ENCODE results near the gene HOXA7. TPM values are rescaled to one million over a fixed set of nuclear protein-coding genes. Genes with fewer than 3 reads are reported as not detected.

Gene HOXA7
- total and polyA plus RNA-seq, 2 of the 8 experiments (the other 6 are each of a cell fraction or from before 2014, with no cell fraction given) = 0.03 TPM; not detected in 1

DNA sequence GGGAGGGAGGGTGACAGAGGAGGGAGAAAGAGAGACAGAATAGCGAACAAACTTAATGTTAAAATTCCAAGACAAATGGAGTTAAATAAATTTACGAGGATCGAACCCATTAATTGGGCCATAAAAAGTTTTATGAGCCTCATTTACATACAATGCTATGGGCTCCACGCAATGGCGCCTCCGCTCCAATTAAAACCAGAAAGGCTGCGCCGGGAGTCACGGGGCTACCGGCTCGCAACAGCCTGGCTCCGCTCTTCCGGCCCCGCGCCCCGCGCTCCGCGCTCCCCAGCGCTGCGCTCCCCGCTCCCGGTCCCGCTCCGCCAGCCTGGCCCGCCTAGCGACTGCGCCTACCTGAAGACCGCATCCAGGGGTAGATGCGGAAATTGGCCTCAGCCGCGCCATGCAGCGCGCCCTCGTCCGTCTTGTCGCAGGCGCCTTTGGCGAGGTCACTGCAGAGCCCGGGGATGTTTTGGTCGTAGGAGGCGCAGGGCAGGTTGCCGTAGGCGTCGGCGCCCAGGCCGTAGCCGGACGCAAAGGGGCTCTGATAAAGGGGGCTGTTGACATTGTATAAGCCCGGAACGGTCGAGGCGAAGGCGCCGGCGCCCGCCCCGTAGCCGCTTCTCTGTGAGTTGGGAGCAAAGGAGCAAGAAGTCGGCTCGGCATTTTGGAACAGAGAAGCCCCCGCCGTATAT is 513 bp downstream of the HOXA7 start (continued):
- TF ChIP-seq, protein P1, sequence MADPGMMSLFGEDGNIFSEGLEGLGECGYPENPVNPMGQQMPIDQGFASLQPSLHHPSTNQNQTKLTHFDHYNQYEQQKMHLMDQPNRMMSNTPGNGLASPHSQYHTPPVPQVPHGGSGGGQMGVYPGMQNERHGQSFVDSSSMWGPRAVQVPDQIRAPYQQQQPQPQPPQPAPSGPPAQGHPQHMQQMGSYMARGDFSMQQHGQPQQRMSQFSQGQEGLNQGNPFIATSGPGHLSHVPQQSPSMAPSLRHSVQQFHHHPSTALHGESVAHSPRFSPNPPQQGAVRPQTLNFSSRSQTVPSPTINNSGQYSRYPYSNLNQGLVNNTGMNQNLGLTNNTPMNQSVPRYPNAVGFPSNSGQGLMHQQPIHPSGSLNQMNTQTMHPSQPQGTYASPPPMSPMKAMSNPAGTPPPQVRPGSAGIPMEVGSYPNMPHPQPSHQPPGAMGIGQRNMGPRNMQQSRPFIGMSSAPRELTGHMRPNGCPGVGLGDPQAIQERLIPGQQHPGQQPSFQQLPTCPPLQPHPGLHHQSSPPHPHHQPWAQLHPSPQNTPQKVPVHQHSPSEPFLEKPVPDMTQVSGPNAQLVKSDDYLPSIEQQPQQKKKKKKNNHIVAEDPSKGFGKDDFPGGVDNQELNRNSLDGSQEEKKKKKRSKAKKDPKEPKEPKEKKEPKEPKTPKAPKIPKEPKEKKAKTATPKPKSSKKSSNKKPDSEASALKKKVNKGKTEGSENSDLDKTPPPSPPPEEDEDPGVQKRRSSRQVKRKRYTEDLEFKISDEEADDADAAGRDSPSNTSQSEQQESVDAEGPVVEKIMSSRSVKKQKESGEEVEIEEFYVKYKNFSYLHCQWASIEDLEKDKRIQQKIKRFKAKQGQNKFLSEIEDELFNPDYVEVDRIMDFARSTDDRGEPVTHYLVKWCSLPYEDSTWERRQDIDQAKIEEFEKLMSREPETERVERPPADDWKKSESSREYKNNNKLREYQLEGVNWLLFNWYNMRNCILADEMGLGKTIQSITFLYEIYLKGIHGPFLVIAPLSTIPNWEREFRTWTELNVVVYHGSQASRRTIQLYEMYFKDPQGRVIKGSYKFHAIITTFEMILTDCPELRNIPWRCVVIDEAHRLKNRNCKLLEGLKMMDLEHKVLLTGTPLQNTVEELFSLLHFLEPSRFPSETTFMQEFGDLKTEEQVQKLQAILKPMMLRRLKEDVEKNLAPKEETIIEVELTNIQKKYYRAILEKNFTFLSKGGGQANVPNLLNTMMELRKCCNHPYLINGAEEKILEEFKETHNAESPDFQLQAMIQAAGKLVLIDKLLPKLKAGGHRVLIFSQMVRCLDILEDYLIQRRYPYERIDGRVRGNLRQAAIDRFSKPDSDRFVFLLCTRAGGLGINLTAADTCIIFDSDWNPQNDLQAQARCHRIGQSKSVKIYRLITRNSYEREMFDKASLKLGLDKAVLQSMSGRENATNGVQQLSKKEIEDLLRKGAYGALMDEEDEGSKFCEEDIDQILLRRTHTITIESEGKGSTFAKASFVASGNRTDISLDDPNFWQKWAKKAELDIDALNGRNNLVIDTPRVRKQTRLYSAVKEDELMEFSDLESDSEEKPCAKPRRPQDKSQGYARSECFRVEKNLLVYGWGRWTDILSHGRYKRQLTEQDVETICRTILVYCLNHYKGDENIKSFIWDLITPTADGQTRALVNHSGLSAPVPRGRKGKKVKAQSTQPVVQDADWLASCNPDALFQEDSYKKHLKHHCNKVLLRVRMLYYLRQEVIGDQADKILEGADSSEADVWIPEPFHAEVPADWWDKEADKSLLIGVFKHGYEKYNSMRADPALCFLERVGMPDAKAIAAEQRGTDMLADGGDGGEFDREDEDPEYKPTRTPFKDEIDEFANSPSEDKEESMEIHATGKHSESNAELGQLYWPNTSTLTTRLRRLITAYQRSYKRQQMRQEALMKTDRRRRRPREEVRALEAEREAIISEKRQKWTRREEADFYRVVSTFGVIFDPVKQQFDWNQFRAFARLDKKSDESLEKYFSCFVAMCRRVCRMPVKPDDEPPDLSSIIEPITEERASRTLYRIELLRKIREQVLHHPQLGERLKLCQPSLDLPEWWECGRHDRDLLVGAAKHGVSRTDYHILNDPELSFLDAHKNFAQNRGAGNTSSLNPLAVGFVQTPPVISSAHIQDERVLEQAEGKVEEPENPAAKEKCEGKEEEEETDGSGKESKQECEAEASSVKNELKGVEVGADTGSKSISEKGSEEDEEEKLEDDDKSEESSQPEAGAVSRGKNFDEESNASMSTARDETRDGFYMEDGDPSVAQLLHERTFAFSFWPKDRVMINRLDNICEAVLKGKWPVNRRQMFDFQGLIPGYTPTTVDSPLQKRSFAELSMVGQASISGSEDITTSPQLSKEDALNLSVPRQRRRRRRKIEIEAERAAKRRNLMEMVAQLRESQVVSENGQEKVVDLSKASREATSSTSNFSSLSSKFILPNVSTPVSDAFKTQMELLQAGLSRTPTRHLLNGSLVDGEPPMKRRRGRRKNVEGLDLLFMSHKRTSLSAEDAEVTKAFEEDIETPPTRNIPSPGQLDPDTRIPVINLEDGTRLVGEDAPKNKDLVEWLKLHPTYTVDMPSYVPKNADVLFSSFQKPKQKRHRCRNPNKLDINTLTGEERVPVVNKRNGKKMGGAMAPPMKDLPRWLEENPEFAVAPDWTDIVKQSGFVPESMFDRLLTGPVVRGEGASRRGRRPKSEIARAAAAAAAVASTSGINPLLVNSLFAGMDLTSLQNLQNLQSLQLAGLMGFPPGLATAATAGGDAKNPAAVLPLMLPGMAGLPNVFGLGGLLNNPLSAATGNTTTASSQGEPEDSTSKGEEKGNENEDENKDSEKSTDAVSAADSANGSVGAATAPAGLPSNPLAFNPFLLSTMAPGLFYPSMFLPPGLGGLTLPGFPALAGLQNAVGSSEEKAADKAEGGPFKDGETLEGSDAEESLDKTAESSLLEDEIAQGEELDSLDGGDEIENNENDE (IDR thresholded peaks at IDR 0.05; ENCODE audit: insufficient replicate concordance, low read length) = no peak
- TF ChIP-seq ASH2L (IDR thresholded peaks at IDR 0.05; ENCODE audit: low read length) (no peak), JUND (IDR thresholded peaks at IDR 0.05; ENCODE audit: low read length) (no peak), HDAC2 (IDR thresholded peaks at IDR 0.05; ENCODE audit: borderline replicate concordance in 1 of 2, low read depth in 2 of 2, low read length in 2 of 2) (no peak), SRF (IDR thresholded peaks at IDR 0.05; ENCODE audit: low read depth, low read length) (no peak), PHF8 (conservative IDR thresholded peaks at IDR 0.05; ENCODE audit: low read depth, low read length) (no peak), SUZ12 (IDR thresholded peaks at IDR 0.05; ENCODE audit: low read length) (peak; percentile 78), RXRA (IDR thresholded peaks at IDR 0.05; ENCODE audit: insufficient read depth, low read depth, low read length) (no peak)

Data from H1 (cell line).